Measurements from ENCODE around the gene HSPA1A. TPM values are rescaled to one million over a fixed set of nuclear protein-coding genes. Genes with fewer than 3 reads are reported as not detected.

HSPA1A gene
- total and polyA plus RNA-seq, 9 of the 15 experiments (the other 6 are each of a cell fraction or from before 2014, with no cell fraction given) = 2.2 to 273 (median 107) TPM

DNA sequence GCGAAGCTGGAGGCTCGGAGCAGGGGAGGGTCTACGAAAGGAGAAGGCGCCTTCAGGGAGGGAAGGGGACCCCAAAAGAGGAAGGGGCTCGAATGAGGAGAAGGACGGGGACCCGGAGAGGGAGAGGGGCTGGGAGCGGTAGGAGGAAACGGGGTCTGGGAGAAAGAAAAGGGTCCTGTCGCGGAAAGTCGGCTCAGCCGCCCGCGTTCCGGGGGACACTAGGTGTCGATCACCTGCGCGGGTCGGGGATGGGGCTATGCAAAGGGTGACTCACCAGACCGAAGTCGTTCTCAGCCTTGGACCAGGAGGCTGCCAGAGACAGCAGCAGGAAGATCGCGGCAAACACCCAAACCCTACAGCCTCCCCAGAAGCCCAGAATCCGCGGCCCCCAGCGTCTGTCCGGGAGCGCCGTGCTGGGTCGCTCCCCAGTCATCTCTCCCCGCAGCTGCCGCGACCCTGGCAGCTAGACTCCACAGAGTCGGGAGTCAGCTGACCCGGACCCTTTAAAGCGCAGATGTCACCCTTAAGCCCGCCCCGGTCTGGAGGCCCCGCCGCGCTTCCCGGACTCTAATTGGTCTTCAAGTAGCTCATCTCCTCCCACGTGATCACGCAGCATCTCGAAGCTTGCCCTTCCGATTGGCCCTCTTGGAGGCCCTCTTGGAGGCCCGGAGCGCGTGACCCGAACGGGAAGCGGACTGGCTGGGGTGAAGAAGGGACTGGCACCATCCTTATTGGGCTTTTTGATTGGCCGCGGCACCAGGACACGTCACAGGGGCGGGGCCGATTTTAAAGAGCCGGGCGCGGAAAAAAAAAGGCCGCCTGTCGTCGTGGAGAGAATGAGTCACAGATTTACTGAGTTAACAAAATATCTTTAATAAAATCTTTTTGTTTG is 47.2 kb downstream of the HSPA1A start, which contains the start of gene NEU1 (continued):
- TF ChIP-seq PTBP1 (IDR thresholded peaks at IDR 0.05; ENCODE audit: low read depth, low read length) (peak; percentile 87; the same call in 1 of the 2 replicates), CBX2 (IDR thresholded peaks at IDR 0.05; ENCODE audit: insufficient read depth, low read length, poor library complexity, severe bottlenecking) (no peak), SMAD3 (CRISPR knock-in tag; conservative IDR thresholded peaks at IDR 0.05) (peak; percentile 86; the same call in 1 of the 2 replicates), CHCHD3 (CRISPR knock-in tag; IDR thresholded peaks at IDR 0.05) (no peak), THRAP3 (IDR thresholded peaks at IDR 0.05; ENCODE audit: borderline replicate concordance) (no peak), SIX5 (IDR thresholded peaks at IDR 0.05; ENCODE audit: borderline replicate concordance in 1 of 2, insufficient read depth in 1 of 2, low read depth in 1 of 2, low read length in 2 of 2) (no peak), GABPB1 (CRISPR knock-in tag; IDR thresholded peaks at IDR 0.05) (peak; percentile 82), PML (IDR thresholded peaks at IDR 0.05; ENCODE audit: low read length) (no peak), PHB2 (IDR thresholded peaks at IDR 0.05; ENCODE audit: low read depth) (0 out of 2 replicates have a peak, but pooled peaks have one; percentile 42), SMC3 (conservative IDR thresholded peaks at IDR 0.05; ENCODE audit: insufficient read depth, low read depth, low read length) (peak; percentile 27; the same call in 1 of the 2 replicates), ZNF217 (CRISPR knock-in tag; IDR thresholded peaks at IDR 0.05) (no peak), EP300 (IDR thresholded peaks at IDR 0.05; ENCODE audit: low read length) (peak; percentile 38), POU5F1 (IDR thresholded peaks at IDR 0.05; ENCODE audit: borderline replicate concordance, low read depth, low read length, partially characterized antibody) (no peak), TARDBP (IDR thresholded peaks at IDR 0.05) (no peak), ZNF197 (CRISPR knock-in tag; IDR thresholded peaks at IDR 0.05; ENCODE audit: low read depth) (no peak)
- TF ChIP-seq, protein P1, sequence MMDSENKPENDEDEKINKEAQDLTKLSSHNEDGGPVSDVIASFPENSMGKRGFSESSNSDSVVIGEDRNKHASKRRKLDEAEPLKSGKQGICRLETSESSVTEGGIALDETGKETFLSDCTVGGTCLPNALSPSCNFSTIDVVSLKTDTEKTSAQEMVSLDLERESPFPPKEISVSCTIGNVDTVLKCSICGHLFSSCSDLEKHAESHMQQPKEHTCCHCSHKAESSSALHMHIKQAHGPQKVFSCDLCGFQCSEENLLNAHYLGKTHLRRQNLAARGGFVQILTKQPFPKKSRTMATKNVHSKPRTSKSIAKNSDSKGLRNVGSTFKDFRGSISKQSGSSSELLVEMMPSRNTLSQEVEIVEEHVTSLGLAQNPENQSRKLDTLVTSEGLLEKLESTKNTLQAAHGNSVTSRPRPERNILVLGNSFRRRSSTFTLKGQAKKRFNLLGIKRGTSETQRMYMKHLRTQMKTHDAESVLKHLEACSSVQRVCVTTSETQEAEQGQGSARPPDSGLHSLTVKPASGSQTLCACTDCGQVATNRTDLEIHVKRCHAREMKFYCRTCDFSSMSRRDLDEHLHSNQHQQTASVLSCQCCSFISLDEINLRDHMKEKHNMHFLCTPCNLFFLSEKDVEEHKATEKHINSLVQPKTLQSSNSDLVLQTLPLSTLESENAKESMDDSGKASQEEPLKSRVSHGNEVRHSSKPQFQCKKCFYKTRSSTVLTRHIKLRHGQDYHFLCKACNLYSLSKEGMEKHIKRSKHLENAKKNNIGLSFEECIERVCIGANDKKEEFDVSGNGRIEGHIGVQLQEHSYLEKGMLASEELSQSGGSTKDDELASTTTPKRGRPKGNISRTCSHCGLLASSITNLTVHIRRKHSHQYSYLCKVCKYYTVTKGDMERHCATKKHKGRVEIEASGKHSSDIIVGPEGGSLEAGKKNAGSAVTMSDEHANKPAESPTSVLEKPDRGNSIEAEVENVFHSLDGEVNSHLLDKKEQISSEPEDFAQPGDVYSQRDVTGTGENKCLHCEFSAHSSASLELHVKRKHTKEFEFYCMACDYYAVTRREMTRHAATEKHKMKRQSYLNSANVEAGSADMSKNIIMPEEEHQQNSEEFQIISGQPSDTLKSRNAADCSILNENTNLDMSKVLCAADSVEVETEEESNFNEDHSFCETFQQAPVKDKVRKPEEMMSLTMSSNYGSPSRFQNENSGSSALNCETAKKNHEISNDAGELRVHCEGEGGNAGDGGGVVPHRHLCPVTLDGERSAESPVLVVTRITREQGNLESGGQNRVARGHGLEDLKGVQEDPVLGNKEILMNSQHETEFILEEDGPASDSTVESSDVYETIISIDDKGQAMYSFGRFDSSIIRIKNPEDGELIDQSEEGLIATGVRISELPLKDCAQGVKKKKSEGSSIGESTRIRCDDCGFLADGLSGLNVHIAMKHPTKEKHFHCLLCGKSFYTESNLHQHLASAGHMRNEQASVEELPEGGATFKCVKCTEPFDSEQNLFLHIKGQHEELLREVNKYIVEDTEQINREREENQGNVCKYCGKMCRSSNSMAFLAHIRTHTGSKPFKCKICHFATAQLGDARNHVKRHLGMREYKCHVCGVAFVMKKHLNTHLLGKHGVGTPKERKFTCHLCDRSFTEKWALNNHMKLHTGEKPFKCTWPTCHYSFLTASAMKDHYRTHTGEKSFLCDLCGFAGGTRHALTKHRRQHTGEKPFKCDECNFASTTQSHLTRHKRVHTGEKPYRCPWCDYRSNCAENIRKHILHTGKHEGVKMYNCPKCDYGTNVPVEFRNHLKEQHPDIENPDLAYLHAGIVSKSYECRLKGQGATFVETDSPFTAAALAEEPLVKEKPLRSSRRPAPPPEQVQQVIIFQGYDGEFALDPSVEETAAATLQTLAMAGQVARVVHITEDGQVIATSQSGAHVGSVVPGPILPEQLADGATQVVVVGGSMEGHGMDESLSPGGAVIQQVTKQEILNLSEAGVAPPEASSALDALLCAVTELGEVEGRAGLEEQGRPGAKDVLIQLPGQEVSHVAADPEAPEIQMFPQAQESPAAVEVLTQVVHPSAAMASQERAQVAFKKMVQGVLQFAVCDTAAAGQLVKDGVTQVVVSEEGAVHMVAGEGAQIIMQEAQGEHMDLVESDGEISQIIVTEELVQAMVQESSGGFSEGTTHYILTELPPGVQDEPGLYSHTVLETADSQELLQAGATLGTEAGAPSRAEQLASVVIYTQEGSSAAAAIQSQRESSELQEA (IDR thresholded peaks at IDR 0.05; ENCODE audit: low read depth) = no peak
- TF ChIP-seq, protein P2, sequence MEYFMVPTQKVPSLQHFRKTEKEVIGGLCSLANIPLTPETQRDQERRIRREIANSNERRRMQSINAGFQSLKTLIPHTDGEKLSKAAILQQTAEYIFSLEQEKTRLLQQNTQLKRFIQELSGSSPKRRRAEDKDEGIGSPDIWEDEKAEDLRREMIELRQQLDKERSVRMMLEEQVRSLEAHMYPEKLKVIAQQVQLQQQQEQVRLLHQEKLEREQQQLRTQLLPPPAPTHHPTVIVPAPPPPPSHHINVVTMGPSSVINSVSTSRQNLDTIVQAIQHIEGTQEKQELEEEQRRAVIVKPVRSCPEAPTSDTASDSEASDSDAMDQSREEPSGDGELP (CRISPR knock-in tag; IDR thresholded peaks at IDR 0.05; ENCODE audit: borderline replicate concordance) = peak; percentile 100
